T-helper 22 cell (primary cell): Measurements from ENCODE around the gene CT47C1.
"Not testable (repeated sequence)": the region's sequence is repeated elsewhere in the genome, so short reads cannot be mapped to it uniquely, and the experiment has no call there.

Experiments used
- DNase-seq: peaks from one replicate; pipeline ENCODE4 v3.0.0-alpha.2; 2020; ENCODE audit warnings: low read depth

CT47C1 gene

GRCh38 chrX:119072744-119073143, at the start of gene CT47C1:
TSS of gene CT47C1 (plus strand) at chrX:119072993. CDS start at chrX:119073226, 233 bp downstream.
- no peak for DNase-seq

- no peak for DNase-seq
Measured at GRCh38 chrX:119025900-119026299, 46.9 kb upstream of the CT47C1 start.

GRCh38 chrX:119026344-119026743, 46.4 kb upstream of the CT47C1 start:
- not testable (repeated sequence) for DNase-seq

- not testable (repeated sequence) for DNase-seq
Measured at GRCh38 chrX:119027960-119028732, 44.6 kb upstream of the CT47C1 start.

GRCh38 chrX:119028733-119029330, 44.0 kb upstream of the CT47C1 start:
- no peak for DNase-seq

GRCh38 chrX:119029656-119030055, 43.1 kb upstream of the CT47C1 start:
- not testable (repeated sequence) for DNase-seq

GRCh38 chrX:119030990-119031389, 41.8 kb upstream of the CT47C1 start:
- DNase-seq, result no peak

GRCh38 chrX:119036107-119037029, 36.4 kb upstream of the CT47C1 start:
- DNase-seq, result no peak

- DNase-seq, result no peak
Measured at GRCh38 chrX:119040432-119040831, 32.4 kb upstream of the CT47C1 start.

GRCh38 chrX:119041175-119041574, 31.6 kb upstream of the CT47C1 start:
- no peak for DNase-seq

GRCh38 chrX:119042040-119042439, 30.8 kb upstream of the CT47C1 start:
- no peak for DNase-seq

- DNase-seq, result no peak
Measured at GRCh38 chrX:119042996-119043395, 29.8 kb upstream of the CT47C1 start.

GRCh38 chrX:119045884-119046283, 26.9 kb upstream of the CT47C1 start:
- no peak for DNase-seq

- no peak for DNase-seq
Measured at GRCh38 chrX:119055687-119056086, 17.1 kb upstream of the CT47C1 start.

- no peak for DNase-seq
Measured at GRCh38 chrX:119062750-119063374, 9.9 kb upstream of the CT47C1 start.

GRCh38 chrX:119063428-119063827, 9.4 kb upstream of the CT47C1 start:
- DNase-seq, result no peak

- DNase-seq, result no peak
Measured at GRCh38 chrX:119067023-119067739, 5.6 kb upstream of the CT47C1 start.

- DNase-seq, result no peak
Measured at GRCh38 chrX:119069128-119069527, 3.7 kb upstream of the CT47C1 start.

- no peak for DNase-seq
Measured at GRCh38 chrX:119069762-119070161, 3.0 kb upstream of the CT47C1 start.

GRCh38 chrX:119071381-119071780, 1.4 kb upstream of the CT47C1 start:
- DNase-seq, result no peak

- DNase-seq, result no peak
Measured at GRCh38 chrX:119073200-119073905, 560 bp downstream of the CT47C1 start.
